Choroid plexus epithelial cell (primary cell): ENCODE results near the gene CCDC152.

Source experiments
- DNase-seq: peaks from one replicate; pipeline ENCODE4 v3.0.0-alpha.2; 2010; ENCODE audit warnings: low read depth
- H3K4me3 ChIP-seq: 2 replicates; pipeline ENCODE4 v1.5.1; 2011; ENCODE audit warnings: low read depth, mild to moderate bottlenecking, control low read depth, low read length, moderate library complexity
- TF ChIP-seq, protein P1 (sequence below): conservative IDR thresholded peaks from 2 replicates; pipeline ENCODE4 v1.5.1; 2011; ENCODE audit warnings: low read depth, mild to moderate bottlenecking, control low read depth, inconsistent platforms, low read length, moderate library complexity

Gene CCDC152

DNA sequence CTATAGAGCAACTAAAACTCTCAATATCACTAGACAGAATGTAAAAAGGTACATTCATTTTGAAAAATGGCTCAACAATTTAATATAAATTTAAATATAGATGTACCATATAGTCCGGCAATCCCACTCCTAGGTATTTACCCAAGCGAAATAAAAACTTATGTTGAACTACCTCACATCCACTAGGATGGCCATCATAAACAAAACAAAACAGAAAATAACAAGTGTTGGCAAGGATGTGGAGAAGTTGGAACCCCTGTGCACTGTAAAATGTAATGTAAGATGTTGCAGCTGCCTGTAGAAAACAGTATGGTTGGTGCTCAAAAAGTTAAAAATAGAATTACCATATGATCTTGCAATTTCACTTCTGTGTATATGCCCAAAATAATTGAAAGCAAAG, 91.9 kb downstream of the CCDC152 start:
- TF ChIP-seq, protein P1, sequence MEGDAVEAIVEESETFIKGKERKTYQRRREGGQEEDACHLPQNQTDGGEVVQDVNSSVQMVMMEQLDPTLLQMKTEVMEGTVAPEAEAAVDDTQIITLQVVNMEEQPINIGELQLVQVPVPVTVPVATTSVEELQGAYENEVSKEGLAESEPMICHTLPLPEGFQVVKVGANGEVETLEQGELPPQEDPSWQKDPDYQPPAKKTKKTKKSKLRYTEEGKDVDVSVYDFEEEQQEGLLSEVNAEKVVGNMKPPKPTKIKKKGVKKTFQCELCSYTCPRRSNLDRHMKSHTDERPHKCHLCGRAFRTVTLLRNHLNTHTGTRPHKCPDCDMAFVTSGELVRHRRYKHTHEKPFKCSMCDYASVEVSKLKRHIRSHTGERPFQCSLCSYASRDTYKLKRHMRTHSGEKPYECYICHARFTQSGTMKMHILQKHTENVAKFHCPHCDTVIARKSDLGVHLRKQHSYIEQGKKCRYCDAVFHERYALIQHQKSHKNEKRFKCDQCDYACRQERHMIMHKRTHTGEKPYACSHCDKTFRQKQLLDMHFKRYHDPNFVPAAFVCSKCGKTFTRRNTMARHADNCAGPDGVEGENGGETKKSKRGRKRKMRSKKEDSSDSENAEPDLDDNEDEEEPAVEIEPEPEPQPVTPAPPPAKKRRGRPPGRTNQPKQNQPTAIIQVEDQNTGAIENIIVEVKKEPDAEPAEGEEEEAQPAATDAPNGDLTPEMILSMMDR, result no peak
- H3K4me3 ChIP-seq, result no peak overlapping the region
- DNase-seq, result no peak

DNA sequence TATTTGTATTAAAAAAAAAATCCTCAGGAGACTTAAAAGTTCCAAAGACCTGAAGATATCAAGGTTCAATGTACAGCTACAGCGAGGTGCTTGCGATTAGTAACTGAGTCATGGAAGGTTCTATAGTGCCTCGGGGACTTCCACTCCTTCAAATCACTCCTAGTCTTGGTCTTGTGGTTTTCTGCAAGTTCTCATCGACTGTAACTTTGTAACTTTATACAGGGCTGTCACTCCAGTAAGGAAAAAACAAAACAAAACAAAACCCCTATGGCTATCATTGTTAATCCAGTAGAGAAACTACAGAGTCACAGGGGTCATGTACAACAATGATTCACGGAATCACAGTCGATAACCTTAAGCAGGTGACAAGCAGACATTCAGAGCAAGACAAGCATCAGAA, 94.9 kb downstream of the CCDC152 start:
- DNase-seq, result no peak
- TF ChIP-seq, protein P1, result no peak
- H3K4me3 ChIP-seq, result no peak overlapping the region
